Osteoblast (primary cell): ENCODE data around the gene CD4. TPM values are rescaled to one million over a fixed set of nuclear protein-coding genes. Genes with fewer than 3 reads are reported as not detected.

Experiments used
- DNase-seq: peaks from one replicate; pipeline ENCODE4 v3.0.0; 2011; ENCODE audit warnings: low spot score, mixed read lengths; ENCODE audit not compliant: insufficient read length; ENCODE audit errors: missing footprints
- H2AFZ ChIP-seq: 2 replicates; pipeline ENCODE4 v1.6.0; 2011; ENCODE audit warnings: mild to moderate bottlenecking, low read length
- H3K27ac ChIP-seq: 2 replicates; pipeline ENCODE4 v1.5.1; 2011; ENCODE audit warnings: mild to moderate bottlenecking, low read depth, low read length, moderate library complexity
- H3K27me3 ChIP-seq: 2 replicates; pipeline ENCODE4 v1.6.0; 2012; ENCODE audit warnings: mild to moderate bottlenecking, control low read depth, inconsistent platforms, low read length, moderate library complexity; ENCODE audit not compliant: insufficient read depth
- H3K36me3 ChIP-seq: 2 replicates; pipeline ENCODE4 v1.5.1; 2011; ENCODE audit warnings: mild to moderate bottlenecking, low read length, control low read depth, moderate library complexity; ENCODE audit not compliant: insufficient read depth
- H3K4me1 ChIP-seq: 2 replicates; pipeline ENCODE4 v1.5.1; 2011; ENCODE audit warnings: mild to moderate bottlenecking, low read length, control low read depth, moderate library complexity; ENCODE audit not compliant: insufficient read depth
- H3K4me2 ChIP-seq: 2 replicates; pipeline ENCODE4 v1.6.0; 2011; ENCODE audit warnings: mild to moderate bottlenecking, low read length; ENCODE audit not compliant: insufficient read depth
- H3K4me3 ChIP-seq: fragments of 200-600 bp; sonication (generic); 3 replicates; pipeline ENCODE4 v1.5.1; 2012; ENCODE audit warnings: mild to moderate bottlenecking, low read length, inconsistent platforms; ENCODE audit not compliant: insufficient read depth
- H3K79me2 ChIP-seq: 2 replicates; pipeline ENCODE4 v1.6.0; 2012; ENCODE audit warnings: mild to moderate bottlenecking, low read length, control low read depth, inconsistent platforms; ENCODE audit not compliant: insufficient read depth
- H3K9me3 ChIP-seq: 2 replicates; pipeline ENCODE4 v1.5.1; 2011; ENCODE audit warnings: low read depth, low read length, control low read depth
- H4K20me1 ChIP-seq: 2 replicates; pipeline ENCODE4 v1.6.0; 2012; ENCODE audit warnings: mild to moderate bottlenecking, low read length, control low read depth; ENCODE audit not compliant: insufficient read depth
- CTCF ChIP-seq: IDR thresholded peaks from 2 replicates; pipeline ENCODE4 v1.5.1; 2011; ENCODE audit warnings: mild to moderate bottlenecking, low read depth, low read length, moderate library complexity; ENCODE audit errors: extremely low read depth
- total RNA-seq: library from RNA; depleted of rRNA; stranded (reverse); fragments of >200 nt; gene quantifications from 2 replicates; pipeline ENCODE4 v1.2.3, GENCODE V29; 2012

Gene CD4
- total RNA-seq, 1 donor: 10.9 TPM

DNA sequence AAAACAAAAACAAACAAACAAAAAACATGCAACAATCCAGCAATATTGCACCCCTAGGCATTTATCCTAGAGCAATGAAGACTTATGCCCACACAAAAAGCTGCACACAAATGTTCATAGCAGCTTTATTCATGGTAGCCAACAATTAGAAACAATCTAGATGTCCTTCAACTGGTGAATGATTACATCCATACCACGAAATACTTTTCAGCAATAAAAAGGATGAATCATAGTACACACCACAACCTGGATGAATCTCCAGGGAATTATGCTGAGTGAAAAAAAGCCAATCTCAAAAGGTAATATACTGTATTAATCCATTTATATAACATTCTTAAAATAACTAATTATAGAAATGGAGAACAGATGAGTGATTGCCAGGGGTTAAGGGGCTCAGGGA lies 17.8 kb downstream of the CD4 start:
- no peak for TF ChIP-seq CTCF
- Histone ChIP-seq H4K20me1 (no peaks in the 10 kb centered on the region), H3K27ac (no peak overlapping the region), H3K27me3 (no peaks in the 10 kb centered on the region), H3K4me2 (no peak overlapping the region), H3K79me2 (no peaks in the 10 kb centered on the region), H3K4me3 (no peak overlapping the region), H3K36me3 (no peaks in the 10 kb centered on the region), H2AFZ (no peak overlapping the region), H3K4me1 (no peaks in the 10 kb centered on the region), H3K9me3 (no peaks in the 10 kb centered on the region)
- no peak for DNase-seq

DNA sequence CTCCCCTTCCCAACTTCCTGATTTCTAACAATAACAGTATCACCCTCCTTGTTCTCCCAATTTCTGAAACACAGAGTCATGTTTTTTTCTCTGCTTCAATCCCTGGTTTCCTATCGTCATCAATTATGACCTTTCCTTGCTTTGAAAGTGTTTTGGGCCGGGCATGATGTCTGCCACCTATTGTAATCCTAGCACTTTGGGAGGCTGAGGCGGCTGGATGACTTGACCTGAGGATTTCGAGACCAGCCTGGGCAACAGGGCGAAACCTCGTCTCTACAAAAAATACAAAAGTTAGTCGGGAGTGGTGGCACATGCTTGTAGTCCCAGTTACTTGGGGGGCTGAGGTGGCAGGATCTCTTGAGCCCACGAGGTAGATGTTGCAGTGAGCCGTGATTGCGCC lies 19.7 kb downstream of the CD4 start:
- H3K36me3 ChIP-seq: no peaks in the 10 kb centered on the region
- no peaks in the 10 kb centered on the region for H3K4me1 ChIP-seq
- DNase-seq: peak; percentile 1
- no peaks in the 10 kb centered on the region for H3K9me3 ChIP-seq
- no peak overlapping the region for H3K4me2 ChIP-seq
- peaks cover 3% of the 10 kb centered on the region for H3K27me3 ChIP-seq
- H3K79me2 ChIP-seq: no peaks in the 10 kb centered on the region
- no peak overlapping the region for H2AFZ ChIP-seq
- no peak overlapping the region for H3K27ac ChIP-seq
- no peak for TF ChIP-seq CTCF
- no peak overlapping the region for H3K4me3 ChIP-seq
- H4K20me1 ChIP-seq: no peaks in the 10 kb centered on the region

GRCh38 chr12:6810758-6811157 lies 21.4 kb downstream of the CD4 start:
- Histone ChIP-seq H3K4me3 (no peak overlapping the region), H3K36me3 (no peaks in the 10 kb centered on the region), H3K27ac (no peak overlapping the region), H3K4me1 (no peaks in the 10 kb centered on the region), H3K9me3 (no peaks in the 10 kb centered on the region), H4K20me1 (no peaks in the 10 kb centered on the region), H3K27me3 (peaks cover 6% of the 10 kb centered on the region), H3K4me2 (no peak overlapping the region), H3K79me2 (no peaks in the 10 kb centered on the region), H2AFZ (no peak overlapping the region)
- peak; percentile 11 for DNase-seq
- TF ChIP-seq CTCF: no peak

DNA sequence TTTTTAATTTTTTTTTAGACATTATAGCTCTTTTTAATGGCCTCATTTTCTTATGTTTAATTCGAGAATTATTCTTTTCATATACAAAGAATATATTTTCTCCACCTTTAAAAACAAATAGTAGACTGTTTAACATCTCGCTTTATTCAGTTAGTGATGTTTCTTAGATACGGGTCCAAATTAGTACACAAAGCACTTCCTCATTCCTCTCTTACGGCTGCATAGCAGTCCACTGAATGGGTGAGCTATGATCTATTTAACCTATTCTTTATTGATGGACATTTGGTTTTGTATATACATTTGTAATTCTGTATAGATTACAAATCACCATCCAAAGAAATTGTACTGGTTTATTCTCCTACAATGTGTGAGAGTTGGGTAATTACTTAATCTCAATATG lies 24.0 kb downstream of the CD4 start:
- H3K9me3 ChIP-seq: no peaks in the 10 kb centered on the region
- TF ChIP-seq CTCF: no peak
- H3K27ac ChIP-seq: no peak overlapping the region
- peak; percentile 11 for DNase-seq
- no peaks in the 10 kb centered on the region for H3K36me3 ChIP-seq
- H4K20me1 ChIP-seq: peaks cover 2% of the 10 kb centered on the region
- no peaks in the 10 kb centered on the region for H3K4me1 ChIP-seq
- H3K4me3 ChIP-seq: no peak overlapping the region
- H3K27me3 ChIP-seq: peaks cover 6% of the 10 kb centered on the region
- H2AFZ ChIP-seq: no peak overlapping the region
- H3K4me2 ChIP-seq: no peak overlapping the region
- no peaks in the 10 kb centered on the region for H3K79me2 ChIP-seq
